Measurements from ENCODE around the gene PRTG.

PRTG gene

DNA sequence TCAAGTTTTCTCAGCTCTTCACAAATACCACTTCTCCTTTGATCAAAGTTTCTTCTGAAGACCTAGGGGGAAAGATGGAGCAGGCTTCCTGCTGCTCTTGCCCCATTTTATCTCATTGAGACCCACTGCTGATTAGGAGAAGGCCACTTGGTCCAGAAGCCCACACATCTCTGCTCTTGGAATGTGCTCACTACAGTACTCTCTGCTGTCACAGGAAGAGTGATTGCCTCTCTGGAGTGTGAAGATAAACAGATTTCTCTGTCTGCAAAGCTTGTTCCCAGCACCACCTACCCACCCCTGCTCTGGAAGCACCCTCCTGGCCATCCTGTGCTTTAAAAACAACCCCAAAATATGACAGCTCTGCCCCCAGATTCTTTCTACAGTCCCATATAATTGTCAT is 41.3 kb upstream of the PRTG start:
- TF ChIP-seq, protein P1, sequence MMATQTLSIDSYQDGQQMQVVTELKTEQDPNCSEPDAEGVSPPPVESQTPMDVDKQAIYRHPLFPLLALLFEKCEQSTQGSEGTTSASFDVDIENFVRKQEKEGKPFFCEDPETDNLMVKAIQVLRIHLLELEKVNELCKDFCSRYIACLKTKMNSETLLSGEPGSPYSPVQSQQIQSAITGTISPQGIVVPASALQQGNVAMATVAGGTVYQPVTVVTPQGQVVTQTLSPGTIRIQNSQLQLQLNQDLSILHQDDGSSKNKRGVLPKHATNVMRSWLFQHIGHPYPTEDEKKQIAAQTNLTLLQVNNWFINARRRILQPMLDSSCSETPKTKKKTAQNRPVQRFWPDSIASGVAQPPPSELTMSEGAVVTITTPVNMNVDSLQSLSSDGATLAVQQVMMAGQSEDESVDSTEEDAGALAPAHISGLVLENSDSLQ (IDR thresholded peaks at IDR 0.05), result peak; percentile 56
- no peak for TF ChIP-seq BHLHE40 (IDR thresholded peaks at IDR 0.05; ENCODE audit: borderline replicate concordance)
- ChIA-PET POLR2A (no interaction called here), CTCF (interaction anchor here (2.6 kb wide), 1 partner anchor 10 kb away, joined by 14 read pairs; no protein-coding TSS in a partner anchor)
- no peak for DNase-seq (ENCODE audit: extremely low spot score)

DNA sequence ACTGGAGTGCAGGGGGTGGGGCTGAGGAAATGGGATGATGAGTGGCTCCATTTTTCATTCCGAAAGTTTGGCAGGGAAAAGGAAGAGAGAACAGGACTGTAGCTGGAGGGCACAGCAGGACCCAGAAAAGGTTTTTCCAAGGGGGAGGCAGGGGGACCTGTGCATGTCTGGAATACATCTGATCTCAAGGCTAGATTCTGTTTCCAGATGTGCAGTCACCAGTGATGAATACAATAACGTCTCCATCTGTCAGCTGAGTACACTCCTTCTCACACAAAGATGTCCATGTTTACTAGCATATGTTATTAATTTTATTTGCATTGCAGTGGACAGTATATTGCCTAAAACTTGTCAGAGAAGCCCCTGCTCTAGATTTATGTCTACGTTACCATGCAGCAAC is 39.9 kb upstream of the PRTG start:
- TF ChIP-seq, protein P1 (IDR thresholded peaks at IDR 0.05), result no peak
- TF ChIP-seq ARNT (IDR thresholded peaks at IDR 0.05) (no peak), FOXA1 (IDR thresholded peaks at IDR 0.05) (no peak), ZNF384 (IDR thresholded peaks at IDR 0.05) (no peak), ELF4 (IDR thresholded peaks at IDR 0.05) (no peak), HDGF (IDR thresholded peaks at IDR 0.05; ENCODE audit: borderline replicate concordance) (no peak), BHLHE40 (IDR thresholded peaks at IDR 0.05; ENCODE audit: borderline replicate concordance) (no peak), TARDBP (IDR thresholded peaks at IDR 0.05) (no peak), L3MBTL2 (conservative IDR thresholded peaks at IDR 0.05) (no peak), CTBP1 (IDR thresholded peaks at IDR 0.05; ENCODE audit: borderline replicate concordance) (no peak), FOXM1 (IDR thresholded peaks at IDR 0.05; ENCODE audit: borderline replicate concordance) (no peak), FOXK2 (IDR thresholded peaks at IDR 0.05) (no peak), NFRKB (IDR thresholded peaks at IDR 0.05) (no peak)
- ChIA-PET POLR2A (no interaction called here), CTCF (interaction anchor here (0.9 to 2.6 kb wide), 3 partner anchors 8 to 169 kb away, joined by 3 to 14 read pairs (median 3); no protein-coding TSS in a partner anchor)
- DNase-seq (ENCODE audit: extremely low spot score), result no peak

DNA sequence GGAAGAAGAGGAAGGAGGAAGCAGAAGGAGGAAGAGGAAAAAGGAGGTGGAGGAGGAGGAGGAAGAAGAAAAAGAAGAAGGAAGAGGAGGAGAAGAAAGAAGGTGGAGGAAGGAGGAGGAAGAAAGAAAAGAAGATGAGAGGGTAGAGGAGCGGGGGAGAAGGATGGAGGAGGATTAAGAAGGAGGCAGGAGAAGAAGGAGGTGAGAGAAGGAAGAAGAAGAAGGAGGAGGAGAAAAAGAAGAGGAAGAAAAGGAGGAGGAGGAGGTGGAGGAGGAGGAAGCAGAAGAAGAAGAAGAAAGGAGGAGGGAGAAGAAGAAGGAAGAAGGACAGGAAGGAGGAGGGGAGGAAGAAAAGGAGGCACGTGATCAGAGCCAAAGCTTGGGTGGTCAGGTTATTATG is 37.3 kb upstream of the PRTG start:
- no peak for DNase-seq (ENCODE audit: extremely low spot score)
- ChIA-PET POLR2A (no interaction called here), CTCF (no interaction called here)
- TF ChIP-seq, protein P1 (IDR thresholded peaks at IDR 0.05), result no peak
- TF ChIP-seq L3MBTL2 (conservative IDR thresholded peaks at IDR 0.05) (no peak), CTBP1 (IDR thresholded peaks at IDR 0.05; ENCODE audit: borderline replicate concordance) (no peak), ARNT (IDR thresholded peaks at IDR 0.05) (no peak), LEF1 (IDR thresholded peaks at IDR 0.05; ENCODE audit: borderline replicate concordance) (no peak), ZNF384 (IDR thresholded peaks at IDR 0.05) (no peak), SP1 (IDR thresholded peaks at IDR 0.05) (no peak), NFRKB (IDR thresholded peaks at IDR 0.05) (no peak), FOXK2 (IDR thresholded peaks at IDR 0.05) (no peak), BHLHE40 (IDR thresholded peaks at IDR 0.05; ENCODE audit: borderline replicate concordance) (no peak), FOXM1 (IDR thresholded peaks at IDR 0.05; ENCODE audit: borderline replicate concordance) (no peak), HDGF (IDR thresholded peaks at IDR 0.05; ENCODE audit: borderline replicate concordance) (no peak), ELF4 (IDR thresholded peaks at IDR 0.05) (no peak), SUZ12 (IDR thresholded peaks at IDR 0.05) (no peak), TARDBP (IDR thresholded peaks at IDR 0.05) (no peak), FOXA1 (IDR thresholded peaks at IDR 0.05) (no peak)

- TF ChIP-seq BHLHE40 (IDR thresholded peaks at IDR 0.05; ENCODE audit: borderline replicate concordance) (no peak), L3MBTL2 (conservative IDR thresholded peaks at IDR 0.05) (no peak), HDGF (IDR thresholded peaks at IDR 0.05; ENCODE audit: borderline replicate concordance) (no peak), FOXK2 (IDR thresholded peaks at IDR 0.05) (no peak), ZNF384 (IDR thresholded peaks at IDR 0.05) (no peak), CTBP1 (IDR thresholded peaks at IDR 0.05; ENCODE audit: borderline replicate concordance) (no peak), LEF1 (IDR thresholded peaks at IDR 0.05; ENCODE audit: borderline replicate concordance) (no peak), ELF4 (IDR thresholded peaks at IDR 0.05) (no peak), SP1 (IDR thresholded peaks at IDR 0.05) (no peak), SUZ12 (IDR thresholded peaks at IDR 0.05) (no peak), NFRKB (IDR thresholded peaks at IDR 0.05) (no peak), ARNT (IDR thresholded peaks at IDR 0.05) (no peak), FOXA1 (IDR thresholded peaks at IDR 0.05) (no peak), FOXM1 (IDR thresholded peaks at IDR 0.05; ENCODE audit: borderline replicate concordance) (no peak), TARDBP (IDR thresholded peaks at IDR 0.05) (no peak)
- TF ChIP-seq, protein P1 (IDR thresholded peaks at IDR 0.05), result no peak
- no peak for DNase-seq (ENCODE audit: extremely low spot score)
- POLR2A ChIA-PET, result no interaction called here
- CTCF ChIA-PET, result no interaction called here
Observed at GRCh38 chr15:55778932-55779331, 36.0 kb upstream of the PRTG start.

DNA sequence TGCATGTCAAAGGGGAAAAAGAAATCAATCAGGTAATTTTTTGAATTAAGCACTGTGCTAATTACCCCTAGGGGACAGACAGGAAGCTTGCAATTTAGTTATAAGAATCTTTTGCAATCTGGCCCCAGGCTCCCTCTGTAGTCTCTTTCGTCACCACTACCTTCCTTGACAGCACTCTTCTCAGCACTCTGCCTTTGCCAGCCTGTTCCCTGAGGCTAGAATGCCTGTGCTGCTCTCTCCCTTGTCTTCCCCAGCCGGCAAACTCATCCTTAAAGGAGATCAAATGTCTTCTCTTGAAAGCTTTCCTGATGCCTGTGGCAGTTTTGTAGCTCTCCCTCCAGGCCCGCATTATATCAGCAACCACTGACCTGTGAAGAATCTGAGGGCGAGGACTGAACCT is 32.4 kb upstream of the PRTG start:
- CTCF ChIA-PET, result interaction anchor here (0.7 to 3.3 kb wide), 8 partner anchors 9 to 137 kb away, joined by 3 to 14 read pairs (median 4); no protein-coding TSS in a partner anchor
- no peak for DNase-seq (ENCODE audit: extremely low spot score)
- TF ChIP-seq ELF4 (IDR thresholded peaks at IDR 0.05) (no peak), FOXA1 (IDR thresholded peaks at IDR 0.05) (no peak), TARDBP (IDR thresholded peaks at IDR 0.05) (no peak), NFRKB (IDR thresholded peaks at IDR 0.05) (no peak), FOXK2 (IDR thresholded peaks at IDR 0.05) (no peak), ZNF384 (IDR thresholded peaks at IDR 0.05) (no peak), BHLHE40 (IDR thresholded peaks at IDR 0.05; ENCODE audit: borderline replicate concordance) (no peak), CTBP1 (IDR thresholded peaks at IDR 0.05; ENCODE audit: borderline replicate concordance) (no peak), HDGF (IDR thresholded peaks at IDR 0.05; ENCODE audit: borderline replicate concordance) (no peak), FOXM1 (IDR thresholded peaks at IDR 0.05; ENCODE audit: borderline replicate concordance) (no peak), SUZ12 (IDR thresholded peaks at IDR 0.05) (no peak)
- POLR2A ChIA-PET, result no interaction called here

All from HEK293T (cell line).